Dendritic cell treated with granulocyte-macrophage colony-stimulating factor and Interleukin-4, amounts not matched to agents 40 ng/mL and 50 ng/mL, for 4 days (primary cell): Measurements from ENCODE around the gene MIB2.

Experiments used
- H3K27ac Mint-ChIP-seq: one replicate; pipeline ENCODE4 v1.8.0; 2022; ENCODE audit warnings: mild to moderate bottlenecking, mixed read lengths
- H3K27me3 Mint-ChIP-seq: one replicate; pipeline ENCODE4 v1.8.0; 2022; ENCODE audit warnings: mild to moderate bottlenecking, mixed read lengths
- H3K36me3 Mint-ChIP-seq: one replicate; pipeline ENCODE4 v1.8.0; 2022; ENCODE audit warnings: low read depth, mixed read lengths
- H3K4me1 Mint-ChIP-seq: one replicate; pipeline ENCODE4 v1.8.0; 2022; ENCODE audit warnings: low read depth, mixed read lengths
- H3K4me3 Mint-ChIP-seq: one replicate; pipeline ENCODE4 v1.8.0; 2022; ENCODE audit warnings: mild to moderate bottlenecking, moderate library complexity, mixed read lengths
- H3K9me3 Mint-ChIP-seq: one replicate; pipeline ENCODE4 v1.8.0; 2022; ENCODE audit warnings: mixed read lengths
- intact Hi-C: fragments of 100-400 bp; cut with micrococcal nuclease; formaldehyde crosslinking; loops from one replicate; pipeline ENCODE4 v1.15.0; 2022

Gene MIB2

GRCh38 chr1:1602304-1602967, 12.9 kb upstream of the MIB2 start:
- no peaks in the 10 kb centered on the region for H3K36me3 Mint-ChIP-seq
- H3K4me1 Mint-ChIP-seq = peaks cover 49% of the 10 kb centered on the region
- intact Hi-C loops = no loop called here
- no peaks in the 10 kb centered on the region for H3K9me3 Mint-ChIP-seq
- peaks cover 13% of the 10 kb centered on the region for H3K27me3 Mint-ChIP-seq
- no peak overlapping the region for H3K4me3 Mint-ChIP-seq
- no peak overlapping the region for H3K27ac Mint-ChIP-seq

GRCh38 chr1:1602968-1603506, 12.3 kb upstream of the MIB2 start:
- Mint-ChIP-seq H3K27me3 (peaks cover 9% of the 10 kb centered on the region), H3K36me3 (no peaks in the 10 kb centered on the region), H3K27ac (no peak overlapping the region), H3K4me1 (peaks cover 48% of the 10 kb centered on the region), H3K9me3 (no peaks in the 10 kb centered on the region), H3K4me3 (no peak overlapping the region)
- intact Hi-C loops = no loop called here

GRCh38 chr1:1603671-1604373, 11.5 kb upstream of the MIB2 start:
- no peak overlapping the region for H3K4me3 Mint-ChIP-seq
- H3K4me1 Mint-ChIP-seq = peaks cover 46% of the 10 kb centered on the region
- no peak overlapping the region for H3K27ac Mint-ChIP-seq
- H3K9me3 Mint-ChIP-seq = no peaks in the 10 kb centered on the region
- no peaks in the 10 kb centered on the region for H3K36me3 Mint-ChIP-seq
- intact Hi-C loops = no loop called here
- H3K27me3 Mint-ChIP-seq = peaks cover 6% of the 10 kb centered on the region

- Mint-ChIP-seq H3K4me3 (no peak overlapping the region), H3K27me3 (peaks cover 2% of the 10 kb centered on the region), H3K9me3 (no peaks in the 10 kb centered on the region), H3K27ac (peak overlapping the region; percentile 41), H3K4me1 (peaks cover 42% of the 10 kb centered on the region), H3K36me3 (no peaks in the 10 kb centered on the region)
- intact Hi-C loops = no loop called here
Observed at GRCh38 chr1:1604374-1605033, 10.8 kb upstream of the MIB2 start.

GRCh38 chr1:1605034-1605591, 10.2 kb upstream of the MIB2 start:
- intact Hi-C loops = no loop called here
- H3K36me3 Mint-ChIP-seq = no peaks in the 10 kb centered on the region
- peaks cover 42% of the 10 kb centered on the region for H3K4me1 Mint-ChIP-seq
- H3K9me3 Mint-ChIP-seq = no peaks in the 10 kb centered on the region
- H3K27ac Mint-ChIP-seq = peak overlapping the region; percentile 41
- H3K27me3 Mint-ChIP-seq = peaks cover 2% of the 10 kb centered on the region
- no peak overlapping the region for H3K4me3 Mint-ChIP-seq

- intact Hi-C loops = no loop called here
- Mint-ChIP-seq H3K4me3 (no peak overlapping the region), H3K4me1 (peaks cover 40% of the 10 kb centered on the region), H3K9me3 (no peaks in the 10 kb centered on the region), H3K36me3 (no peaks in the 10 kb centered on the region), H3K27ac (no peak overlapping the region), H3K27me3 (peaks cover under 1% of the 10 kb centered on the region)
Observed at GRCh38 chr1:1605724-1606123, 9.6 kb upstream of the MIB2 start.

- peaks cover 35% of the 10 kb centered on the region for H3K4me1 Mint-ChIP-seq
- intact Hi-C loops = no loop called here
- no peaks in the 10 kb centered on the region for H3K9me3 Mint-ChIP-seq
- H3K27me3 Mint-ChIP-seq = no peaks in the 10 kb centered on the region
- H3K36me3 Mint-ChIP-seq = no peaks in the 10 kb centered on the region
- no peak overlapping the region for H3K4me3 Mint-ChIP-seq
- H3K27ac Mint-ChIP-seq = no peak overlapping the region
Observed at GRCh38 chr1:1606232-1606631, 9.1 kb upstream of the MIB2 start.

- H3K4me3 Mint-ChIP-seq = no peak overlapping the region
- H3K9me3 Mint-ChIP-seq = no peaks in the 10 kb centered on the region
- H3K27me3 Mint-ChIP-seq = no peaks in the 10 kb centered on the region
- H3K4me1 Mint-ChIP-seq = peaks cover 37% of the 10 kb centered on the region
- intact Hi-C loops = no loop called here
- H3K36me3 Mint-ChIP-seq = peaks cover 5% of the 10 kb centered on the region
- H3K27ac Mint-ChIP-seq = no peak overlapping the region
Observed at GRCh38 chr1:1609822-1610485, 5.3 kb upstream of the MIB2 start.

GRCh38 chr1:1610796-1611195, 4.5 kb upstream of the MIB2 start:
- no peak overlapping the region for H3K27ac Mint-ChIP-seq
- peaks cover 13% of the 10 kb centered on the region for H3K36me3 Mint-ChIP-seq
- H3K27me3 Mint-ChIP-seq = no peaks in the 10 kb centered on the region
- intact Hi-C loops = no loop called here
- peaks cover 38% of the 10 kb centered on the region for H3K4me1 Mint-ChIP-seq
- H3K9me3 Mint-ChIP-seq = no peaks in the 10 kb centered on the region
- H3K4me3 Mint-ChIP-seq = no peak overlapping the region

GRCh38 chr1:1612104-1612400, 3.2 kb upstream of the MIB2 start:
- H3K36me3 Mint-ChIP-seq = peaks cover 14% of the 10 kb centered on the region
- H3K4me3 Mint-ChIP-seq = no peak overlapping the region
- H3K4me1 Mint-ChIP-seq = peaks cover 41% of the 10 kb centered on the region
- intact Hi-C loops = no loop called here
- H3K27ac Mint-ChIP-seq = no peak overlapping the region
- no peaks in the 10 kb centered on the region for H3K27me3 Mint-ChIP-seq
- no peaks in the 10 kb centered on the region for H3K9me3 Mint-ChIP-seq

GRCh38 chr1:1613509-1614082, 1.7 kb upstream of the MIB2 start:
- Mint-ChIP-seq H3K4me3 (peak overlapping the region; percentile 88), H3K9me3 (no peaks in the 10 kb centered on the region), H3K36me3 (peaks cover 28% of the 10 kb centered on the region), H3K27ac (peak overlapping the region; percentile 93), H3K27me3 (no peaks in the 10 kb centered on the region), H3K4me1 (peaks cover 42% of the 10 kb centered on the region)
- intact Hi-C loops = no loop called here

- Mint-ChIP-seq H3K4me3 (peak overlapping the region; percentile 88), H3K4me1 (peaks cover 42% of the 10 kb centered on the region), H3K36me3 (peaks cover 35% of the 10 kb centered on the region), H3K27me3 (no peaks in the 10 kb centered on the region), H3K27ac (peak overlapping the region; percentile 93), H3K9me3 (no peaks in the 10 kb centered on the region)
- intact Hi-C loops = no loop called here
Observed at GRCh38 chr1:1614204-1614953, 921 bp upstream of the MIB2 start.

GRCh38 chr1:1614954-1615255, 395 bp upstream of the MIB2 start:
- intact Hi-C loops = loop anchor here (1.0 to 5.0 kb wide), 3 partner anchors 8 to 103 kb away; partner anchors contain the start of genes ATAD3A and SSU72
- Mint-ChIP-seq H3K36me3 (peaks cover 35% of the 10 kb centered on the region), H3K27me3 (no peaks in the 10 kb centered on the region), H3K27ac (peak overlapping the region; percentile 93), H3K9me3 (no peaks in the 10 kb centered on the region), H3K4me3 (peak overlapping the region; percentile 88), H3K4me1 (peaks cover 42% of the 10 kb centered on the region)
